AG08396 (cell line): ENCODE measurements around the gene OR51M1.

Experiments used
- DNase-seq: peaks from one replicate; pipeline ENCODE4 v3.0.0; 2012; ENCODE audit warnings: low spot score, mixed read lengths

The OR51M1 gene

DNA sequence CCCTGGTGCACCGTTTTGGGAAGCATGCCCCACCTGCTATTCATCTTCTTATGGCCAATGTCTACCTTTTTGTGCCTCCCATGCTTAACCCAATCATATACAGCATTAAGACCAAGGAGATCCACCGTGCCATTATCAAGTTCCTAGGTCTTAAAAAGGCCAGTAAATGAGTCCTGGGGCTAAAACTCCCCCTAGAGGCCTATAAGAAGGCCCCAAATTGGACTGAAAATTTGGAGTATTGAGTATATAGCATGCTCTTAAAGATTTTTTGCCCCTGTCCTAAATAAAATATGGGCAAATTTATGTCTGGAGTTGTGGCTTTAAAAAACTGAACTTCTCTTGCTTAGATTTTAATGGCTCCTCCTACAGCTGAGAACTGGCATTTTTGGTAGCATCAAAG, 6.6 kb downstream of the OR51M1 start:
- no peak for DNase-seq

DNA sequence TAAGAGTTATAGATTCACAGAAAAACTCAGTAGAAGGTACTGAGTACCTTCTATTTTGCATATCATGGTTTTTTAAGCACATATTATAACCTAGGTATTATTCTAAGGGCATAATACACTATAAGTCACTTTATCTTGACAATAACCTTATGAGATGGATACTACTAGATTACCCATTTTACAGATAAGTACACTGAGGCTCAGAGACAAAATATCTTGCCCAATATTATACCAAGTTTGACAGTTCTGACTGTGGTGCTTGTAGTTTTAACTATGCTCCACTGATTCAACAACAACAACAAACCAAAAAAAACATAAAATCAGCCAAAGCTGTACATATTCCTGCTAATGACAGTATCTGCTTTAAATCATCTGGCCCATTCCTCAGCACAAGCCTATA, 10.5 kb downstream of the OR51M1 start:
- DNase-seq: no peak

DNA sequence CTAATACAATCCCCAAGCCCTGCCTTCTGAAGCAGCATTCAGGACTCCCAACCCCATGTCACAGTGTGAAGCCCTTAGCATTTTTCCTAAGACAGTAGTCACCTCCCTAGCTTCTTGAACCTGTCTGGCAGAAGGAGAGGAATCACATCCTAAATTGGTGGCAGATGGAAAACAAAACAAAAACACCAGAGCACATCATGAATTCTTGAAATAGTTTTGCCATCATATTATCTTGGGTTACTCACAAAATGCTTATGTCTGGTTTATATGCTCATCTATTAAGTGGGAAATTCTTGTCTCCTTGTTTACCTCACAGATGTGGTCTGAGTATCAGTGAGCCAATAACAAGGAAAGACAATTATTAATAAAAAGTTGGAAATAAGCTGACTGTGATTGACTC, 15.3 kb downstream of the OR51M1 start:
- DNase-seq: no peak

DNA sequence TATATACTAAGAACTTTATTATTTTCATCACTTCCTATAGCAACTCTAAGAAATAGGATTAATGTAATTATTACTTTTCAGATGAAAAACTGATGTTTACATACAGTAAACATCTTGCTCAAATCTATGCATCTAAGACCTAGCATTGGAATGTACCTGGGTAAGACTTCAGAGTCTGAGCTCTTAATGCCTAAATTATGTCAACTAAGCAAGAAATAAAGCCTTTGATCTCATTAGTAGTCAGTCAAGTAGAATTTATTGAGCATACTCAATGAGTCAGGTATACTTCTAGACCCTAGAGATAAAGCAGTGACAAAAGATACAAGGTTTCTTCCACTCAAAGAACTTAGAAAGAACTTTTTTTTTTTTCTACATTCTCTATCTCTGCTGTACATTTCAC, 21.6 kb downstream of the OR51M1 start:
- no peak for DNase-seq

DNA sequence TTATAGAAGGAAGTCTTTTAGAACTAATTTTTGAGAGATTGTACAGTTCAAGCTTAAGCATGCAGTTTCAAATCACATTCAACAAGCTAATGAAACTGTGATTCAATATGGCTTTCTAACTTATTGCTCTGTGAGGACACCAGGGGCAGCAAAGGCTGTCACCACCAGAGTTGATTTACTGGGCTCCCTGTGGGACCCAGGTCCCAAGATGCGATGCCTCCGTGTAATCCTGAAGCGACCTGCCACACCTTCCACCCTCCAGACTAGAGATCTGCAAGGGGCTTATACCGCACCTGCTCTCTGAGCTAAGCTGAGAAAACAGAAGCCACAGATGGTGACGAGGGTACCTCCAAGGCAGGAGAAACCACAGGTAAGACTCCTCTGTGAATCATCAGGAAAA, 37.4 kb downstream of the OR51M1 start:
- DNase-seq: no peak

DNA sequence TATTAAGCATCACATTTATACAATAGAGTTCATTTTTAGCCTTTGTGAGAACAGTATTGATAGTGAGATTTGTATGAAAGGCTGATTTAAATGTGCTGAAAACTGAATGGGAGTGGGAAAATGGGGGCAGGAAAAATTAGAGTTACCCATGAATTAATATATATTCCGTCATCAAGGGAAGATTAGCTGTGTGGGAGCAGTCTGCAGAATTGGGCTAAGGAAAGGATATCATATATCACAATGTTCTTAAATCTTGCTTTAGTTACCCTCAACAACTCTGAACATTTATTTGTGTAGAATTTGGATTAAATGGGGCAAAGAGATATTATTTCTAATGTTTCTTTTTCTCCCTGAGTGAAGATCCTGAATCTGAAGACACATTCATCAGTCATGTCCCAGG, 38.2 kb downstream of the OR51M1 start, which contains the start of gene OR51Q1:
Gene OR51Q1, plus strand, starts transcription at position 301 of the 400 bp plus-strand sequence. Its CDS starts 90 bp downstream, at position 391.
- DNase-seq: no peak

DNA sequence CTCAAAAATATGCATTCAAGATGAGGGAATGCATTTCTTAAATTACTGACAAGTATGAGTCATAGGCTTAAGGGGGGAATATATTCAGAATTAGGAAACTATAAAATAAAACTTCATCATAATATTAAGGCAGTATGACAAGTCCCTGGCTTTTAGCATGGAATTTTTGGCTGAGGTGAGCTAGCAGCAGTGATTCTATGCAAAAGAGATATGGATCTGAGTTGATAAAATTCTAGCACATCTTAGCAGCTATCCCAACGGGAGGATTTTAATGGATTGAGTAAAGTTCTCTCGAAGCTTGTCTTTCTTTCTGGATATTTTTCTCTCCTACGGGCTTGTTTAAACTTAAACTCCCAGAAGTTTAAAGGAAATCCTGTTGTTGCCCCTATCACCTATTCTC, 39.5 kb downstream of the OR51M1 start:
- no peak for DNase-seq

DNA sequence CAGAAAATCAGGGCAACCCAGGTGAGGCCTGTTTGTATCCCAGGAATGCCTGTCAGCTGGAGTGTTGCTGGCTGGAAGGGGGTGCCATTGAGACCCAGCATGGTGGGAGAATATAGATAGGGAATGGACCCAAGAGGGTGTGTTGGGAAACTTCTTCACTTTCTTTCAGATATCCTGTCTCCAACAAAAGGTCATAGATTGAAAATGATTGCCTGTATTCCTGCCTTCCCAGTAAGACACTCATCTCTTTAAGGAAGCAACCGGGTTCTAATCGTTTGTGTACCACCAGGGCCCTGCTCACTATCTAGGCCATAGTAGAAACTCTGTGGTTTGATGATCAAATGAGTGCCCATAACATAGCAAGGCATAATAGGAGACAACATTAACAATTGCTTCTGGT, 57.8 kb downstream of the OR51M1 start, which contains the start of gene OR51I1:
Gene OR51I1, minus strand, starts transcription at position 101 of the 400 bp plus-strand sequence. Its CDS starts 0 bp downstream, at position 101.
- no peak for DNase-seq
